ENCODE data around the gene DPP6.

Gene DPP6

GRCh38 chr7:154709840-154710520 lies 657.8 kb downstream of the DPP6 start:
- DNase-seq (ENCODE audit: low read depth): no peak

GRCh38 chr7:154720016-154720415 lies 667.8 kb downstream of the DPP6 start:
- no peak for DNase-seq (ENCODE audit: low read depth)

GRCh38 chr7:154721086-154721485 lies 668.9 kb downstream of the DPP6 start:
- DNase-seq (ENCODE audit: low read depth): no peak

- no peak for DNase-seq (ENCODE audit: low read depth)
These were observed 674.2 kb downstream of the DPP6 start for GRCh38 chr7:154726368-154726767.

GRCh38 chr7:154729056-154729455 lies 676.9 kb downstream of the DPP6 start:
- no peak for DNase-seq (ENCODE audit: low read depth)

GRCh38 chr7:154735766-154736165 lies 683.6 kb downstream of the DPP6 start:
- no peak for DNase-seq (ENCODE audit: low read depth)

GRCh38 chr7:154736389-154736788 lies 684.2 kb downstream of the DPP6 start:
- no peak for DNase-seq (ENCODE audit: low read depth)

- DNase-seq (ENCODE audit: low read depth): no peak
These were observed 686.0 kb downstream of the DPP6 start for GRCh38 chr7:154738216-154738615.

GRCh38 chr7:154741131-154741530 lies 688.9 kb downstream of the DPP6 start:
- DNase-seq (ENCODE audit: low read depth): no peak

GRCh38 chr7:154743206-154743605 lies 691.0 kb downstream of the DPP6 start:
- no peak for DNase-seq (ENCODE audit: low read depth)

- no peak for DNase-seq (ENCODE audit: low read depth)
These were observed 692.2 kb downstream of the DPP6 start for GRCh38 chr7:154744256-154744860.

GRCh38 chr7:154744861-154745258 lies 692.7 kb downstream of the DPP6 start:
- DNase-seq (ENCODE audit: low read depth): no peak

- DNase-seq (ENCODE audit: low read depth): no peak
These were observed 694.6 kb downstream of the DPP6 start for GRCh38 chr7:154746571-154747360.

GRCh38 chr7:154748089-154748786 lies 696.0 kb downstream of the DPP6 start:
- no peak for DNase-seq (ENCODE audit: low read depth)

GRCh38 chr7:154750353-154750801 lies 698.2 kb downstream of the DPP6 start:
- no peak for DNase-seq (ENCODE audit: low read depth)

- no peak for DNase-seq (ENCODE audit: low read depth)
These were observed 701.0 kb downstream of the DPP6 start for GRCh38 chr7:154753226-154753625.

GRCh38 chr7:154757756-154758155 lies 705.6 kb downstream of the DPP6 start:
- no peak for DNase-seq (ENCODE audit: low read depth)

- DNase-seq (ENCODE audit: low read depth): no peak
These were observed 707.8 kb downstream of the DPP6 start for GRCh38 chr7:154759989-154760388.

- DNase-seq (ENCODE audit: low read depth): no peak
These were observed 712.9 kb downstream of the DPP6 start for GRCh38 chr7:154765118-154765517.

- no peak for DNase-seq (ENCODE audit: low read depth)
These were observed 714.9 kb downstream of the DPP6 start for GRCh38 chr7:154767142-154767541.

- no peak for DNase-seq (ENCODE audit: low read depth)
These were observed 715.7 kb downstream of the DPP6 start for GRCh38 chr7:154767821-154768415.

- DNase-seq (ENCODE audit: low read depth): no peak
These were observed 716.8 kb downstream of the DPP6 start for GRCh38 chr7:154769001-154769400.
